ENCODE measurements around the gene GOLGA1.
"Not testable (repeated sequence)": the region's sequence is repeated elsewhere in the genome, so short reads cannot be mapped to it uniquely, and the experiment has no call there.

Gene GOLGA1

GRCh38 chr9:124939944-124940343 lies 939 bp downstream of the GOLGA1 start:
- DNase-seq: no peak

- DNase-seq: no peak
Observed at GRCh38 chr9:124934290-124934689, 6.6 kb downstream of the GOLGA1 start.

GRCh38 chr9:124932333-124932732 lies 8.6 kb downstream of the GOLGA1 start:
- no peak for DNase-seq

- DNase-seq: no peak
Observed at GRCh38 chr9:124929464-124929863, 11.4 kb downstream of the GOLGA1 start.

GRCh38 chr9:124928116-124928515 lies 12.8 kb downstream of the GOLGA1 start:
- DNase-seq: no peak

GRCh38 chr9:124920394-124920793 lies 20.5 kb downstream of the GOLGA1 start:
- DNase-seq: not testable (repeated sequence)

GRCh38 chr9:124914753-124915405 lies 26.0 kb downstream of the GOLGA1 start:
- no peak for DNase-seq

GRCh38 chr9:124913378-124913777 lies 27.5 kb downstream of the GOLGA1 start:
- no peak for DNase-seq

GRCh38 chr9:124911766-124912165 lies 29.1 kb downstream of the GOLGA1 start:
- no peak for DNase-seq

- DNase-seq: no peak
Observed at GRCh38 chr9:124908098-124908497, 32.8 kb downstream of the GOLGA1 start.

- DNase-seq: no peak
Observed at GRCh38 chr9:124906966-124907365, 33.9 kb downstream of the GOLGA1 start.

GRCh38 chr9:124899845-124900244 lies 41.0 kb downstream of the GOLGA1 start:
- DNase-seq: no peak

GRCh38 chr9:124897570-124898460 lies 43.1 kb downstream of the GOLGA1 start:
- DNase-seq: no peak

- DNase-seq: no peak
Observed at GRCh38 chr9:124894741-124895170, 46.1 kb downstream of the GOLGA1 start.

GRCh38 chr9:124894035-124894740 lies 46.7 kb downstream of the GOLGA1 start:
- DNase-seq: no peak

- DNase-seq: no peak
Observed at GRCh38 chr9:124890179-124890578, 50.7 kb downstream of the GOLGA1 start.

- no peak for DNase-seq
Observed at GRCh38 chr9:124889006-124889405, 51.9 kb downstream of the GOLGA1 start.

GRCh38 chr9:124887832-124888231 lies 53.1 kb downstream of the GOLGA1 start:
- DNase-seq: no peak

- no peak for DNase-seq
Observed at GRCh38 chr9:124886866-124887492, 53.9 kb downstream of the GOLGA1 start.

GRCh38 chr9:124886461-124886860 lies 54.4 kb downstream of the GOLGA1 start:
- DNase-seq: no peak

- DNase-seq: no peak
Observed at GRCh38 chr9:124885551-124885950, 55.3 kb downstream of the GOLGA1 start.

- no peak for DNase-seq
Observed at GRCh38 chr9:124884376-124884775, 56.5 kb downstream of the GOLGA1 start.

- DNase-seq: no peak
Observed at GRCh38 chr9:124882231-124882630, 58.7 kb downstream of the GOLGA1 start.
